ENCODE measurements around the gene SERPIND1. TPM values are rescaled to one million over a fixed set of nuclear protein-coding genes. Genes with fewer than 3 reads are reported as not detected.

SERPIND1 gene
- total RNA-seq, 1 donor from 2014 or later, result 0.21 TPM

DNA sequence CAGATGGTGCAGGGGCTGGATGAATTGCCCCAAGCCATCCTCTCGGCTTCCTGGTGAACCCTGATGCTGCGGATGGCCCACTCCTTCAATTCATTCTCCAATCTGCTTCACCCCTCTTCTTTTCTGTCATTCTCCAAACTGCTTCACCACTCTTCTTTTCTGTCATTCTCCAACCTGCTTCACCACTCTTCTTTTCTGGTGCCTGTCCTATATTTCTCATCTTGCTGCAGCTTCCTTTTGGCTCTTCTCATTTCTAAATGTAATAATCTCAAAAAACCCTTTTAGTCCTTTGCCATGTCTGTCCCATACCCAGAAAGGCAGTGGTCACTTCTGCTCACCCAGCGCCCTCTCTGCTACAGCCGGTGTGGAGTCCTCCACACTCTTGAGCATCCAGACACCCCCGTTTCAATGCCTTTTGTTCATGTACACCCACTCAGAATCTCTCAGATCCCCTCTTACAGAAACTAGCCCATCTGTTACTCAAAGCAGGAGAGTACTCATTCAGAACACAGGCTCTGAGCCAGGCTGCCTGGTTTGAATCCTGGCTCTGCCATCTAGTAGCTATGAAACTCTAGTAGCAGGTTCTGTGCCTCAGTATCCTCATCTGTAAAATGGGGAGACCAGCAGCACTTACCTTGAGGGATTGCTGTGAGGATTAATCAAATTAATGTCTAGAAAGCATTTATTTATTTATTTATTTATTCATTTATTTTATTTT lies 14.9 kb downstream of the SERPIND1 start:
- DNase-seq (ENCODE audit: low spot score), result no peak

DNA sequence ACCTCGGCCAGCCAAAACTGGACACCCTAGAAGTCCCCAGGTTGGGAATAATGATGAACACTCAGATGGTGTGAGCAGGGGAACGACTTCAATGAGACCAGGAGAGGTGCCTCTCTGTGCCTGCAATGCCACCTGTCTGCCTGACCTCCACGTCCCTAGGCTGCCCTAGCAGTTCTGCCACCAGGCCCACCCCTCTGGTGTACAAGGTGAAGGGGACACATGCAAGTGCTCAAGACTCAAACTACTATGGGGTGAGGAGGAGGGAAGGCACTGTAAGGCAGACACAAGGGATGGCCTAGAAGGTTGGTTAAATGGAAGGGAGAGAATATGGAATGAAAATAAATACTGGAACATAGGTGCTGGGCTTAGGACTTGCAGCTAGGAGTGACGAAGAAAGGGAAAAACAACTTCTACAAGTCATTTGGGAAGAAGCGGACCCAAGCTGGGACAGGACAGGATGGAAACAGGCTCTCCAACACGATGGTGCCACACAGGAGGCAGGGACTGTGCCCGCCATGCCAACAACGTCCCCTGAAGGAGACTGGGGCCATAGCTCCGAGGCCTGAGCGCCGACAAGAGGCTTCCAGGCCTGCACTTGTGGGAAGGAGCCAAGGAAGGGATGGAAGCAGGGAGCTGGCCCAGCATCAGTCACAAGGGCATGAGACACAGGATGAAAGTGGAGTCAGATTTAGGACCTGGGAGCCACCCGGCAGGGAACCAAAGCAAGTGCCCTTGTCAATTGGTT lies 18.5 kb downstream of the SERPIND1 start:
- no peak for DNase-seq (ENCODE audit: low spot score)

GRCh38 chr22:20792966-20793728 lies 19.2 kb downstream of the SERPIND1 start:
- no peak for DNase-seq (ENCODE audit: low spot score)

GRCh38 chr22:20793748-20794649 lies 20.1 kb downstream of the SERPIND1 start:
- DNase-seq (ENCODE audit: low spot score), result no peak

- no peak for DNase-seq (ENCODE audit: low spot score)
Observed at GRCh38 chr22:20794650-20795413, 20.9 kb downstream of the SERPIND1 start.

GRCh38 chr22:20796731-20797130 lies 22.8 kb downstream of the SERPIND1 start:
- no peak for DNase-seq (ENCODE audit: low spot score)

DNA sequence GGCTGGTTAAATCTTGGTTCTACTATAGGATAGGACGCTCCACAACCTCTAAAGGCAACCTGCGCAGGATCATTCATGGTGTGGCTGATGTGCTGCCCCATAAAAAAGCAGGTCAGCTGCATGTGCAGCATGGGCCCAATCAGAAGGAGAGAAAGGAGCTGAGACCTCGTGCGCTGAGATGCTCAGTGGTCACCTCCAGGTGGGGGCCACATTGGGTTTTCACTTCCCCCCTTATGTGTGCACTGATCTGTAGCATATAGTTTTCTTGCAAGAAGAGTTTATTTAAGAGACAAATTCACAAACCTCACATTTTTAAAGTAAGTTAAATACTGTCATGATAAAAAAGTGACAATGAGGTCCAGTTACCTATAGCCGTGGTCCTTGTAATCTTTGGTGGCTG lies 24.3 kb downstream of the SERPIND1 start:
- DNase-seq (ENCODE audit: low spot score), result no peak

DNA sequence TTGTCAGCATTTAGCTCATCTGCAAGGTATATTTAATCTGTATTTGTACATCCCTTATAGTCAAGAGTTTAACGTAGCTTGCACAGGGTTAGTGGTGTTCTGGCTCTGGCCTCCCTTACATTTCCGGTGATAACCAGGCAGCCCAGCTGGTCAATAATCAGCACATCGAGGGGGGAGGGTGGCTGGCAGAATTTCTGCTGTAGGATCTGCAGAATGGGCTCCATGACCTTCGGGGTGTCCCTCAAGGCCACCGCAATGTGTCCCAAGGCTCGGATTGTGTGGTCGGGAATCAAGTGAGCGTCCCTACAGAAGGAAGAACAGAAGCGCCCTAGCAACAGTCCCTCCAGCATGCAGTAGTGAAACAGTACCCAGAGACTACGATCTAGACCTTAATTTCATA lies 25.1 kb downstream of the SERPIND1 start:
- no peak for DNase-seq (ENCODE audit: low spot score)

DNA sequence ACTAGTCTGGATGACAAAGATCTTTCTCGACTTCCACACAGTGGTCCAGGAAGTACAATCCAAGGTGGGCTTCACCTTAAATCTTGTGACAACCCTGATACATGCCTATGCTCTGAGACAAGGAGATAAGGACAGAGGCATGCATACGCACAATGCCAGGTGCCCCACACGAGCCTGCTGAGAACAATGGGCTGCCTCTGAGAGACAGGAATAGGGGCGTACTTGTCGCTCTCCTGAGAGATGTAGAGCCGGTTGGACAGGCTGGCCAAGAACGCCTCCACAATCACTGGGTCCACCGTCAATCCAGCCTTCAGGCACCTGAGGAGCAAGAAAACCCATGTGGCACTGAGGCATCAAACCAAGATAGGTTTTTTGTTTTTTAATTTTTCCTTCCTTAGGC lies 25.5 kb downstream of the SERPIND1 start:
- no peak for DNase-seq (ENCODE audit: low spot score)

GRCh38 chr22:20802452-20802851 lies 28.5 kb downstream of the SERPIND1 start:
- DNase-seq (ENCODE audit: low spot score), result no peak

- DNase-seq (ENCODE audit: low spot score), result no peak
Observed at GRCh38 chr22:20802922-20803553, 29.1 kb downstream of the SERPIND1 start.

- DNase-seq (ENCODE audit: low spot score), result no peak
Observed at GRCh38 chr22:20803696-20804324, 29.9 kb downstream of the SERPIND1 start.

DNA sequence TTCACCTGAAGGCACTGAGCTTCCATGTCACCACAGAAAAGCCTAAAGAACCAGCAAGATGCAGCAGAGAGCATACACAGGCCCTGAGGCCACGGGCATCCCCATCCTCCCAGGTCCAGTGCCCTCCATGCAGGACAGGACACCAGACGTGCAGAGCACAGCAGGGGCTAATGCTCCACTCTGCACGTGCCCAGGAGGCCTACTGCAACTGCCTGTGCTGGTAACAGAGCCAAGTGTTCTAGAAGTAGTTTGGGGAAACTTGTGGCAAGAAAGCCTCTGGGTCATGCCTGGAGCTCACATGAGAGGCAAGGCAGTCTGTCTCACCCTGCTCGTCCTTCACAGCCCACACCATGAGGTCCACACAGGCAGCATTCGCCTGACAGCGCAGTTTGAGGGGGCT lies 30.7 kb downstream of the SERPIND1 start:
- DNase-seq (ENCODE audit: low spot score), result no peak

- no peak for DNase-seq (ENCODE audit: low spot score)
Observed at GRCh38 chr22:20805972-20806471, 32.1 kb downstream of the SERPIND1 start.

- DNase-seq (ENCODE audit: low spot score), result no peak
Observed at GRCh38 chr22:20807315-20807752, 33.4 kb downstream of the SERPIND1 start.

GRCh38 chr22:20808844-20809243 lies 34.9 kb downstream of the SERPIND1 start:
- no peak for DNase-seq (ENCODE audit: low spot score)

GRCh38 chr22:20809538-20810185 lies 35.7 kb downstream of the SERPIND1 start:
- no peak for DNase-seq (ENCODE audit: low spot score)

GRCh38 chr22:20810645-20811044 lies 36.7 kb downstream of the SERPIND1 start:
- no peak for DNase-seq (ENCODE audit: low spot score)

DNA sequence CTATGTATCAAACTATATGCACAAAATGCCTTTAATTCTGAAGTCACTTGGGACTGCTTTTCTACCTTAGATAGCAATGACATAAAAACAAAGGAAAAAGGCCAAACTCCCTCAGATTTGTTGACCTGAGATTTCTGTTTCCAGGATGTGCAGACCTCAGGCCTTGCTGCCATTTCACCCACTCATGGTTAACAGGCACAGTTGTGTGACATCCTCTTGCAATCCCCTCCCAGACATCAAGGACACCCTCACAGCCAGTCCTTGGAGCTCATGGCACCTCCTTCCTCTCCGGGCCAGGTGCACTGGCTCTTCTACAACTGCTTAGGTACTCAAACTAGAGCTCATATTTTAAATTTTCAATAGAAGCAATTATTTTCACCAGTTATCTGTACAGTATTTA lies 37.3 kb downstream of the SERPIND1 start:
- no peak for DNase-seq (ENCODE audit: low spot score)
